A549 (cell line): ENCODE measurements around the gene TXNDC15. TPM values are rescaled to one million over a fixed set of nuclear protein-coding genes. Genes with fewer than 3 reads are reported as not detected.

Experiments
- ATAC-seq, 2 experiments: fragments of 200-7000 bp in 1 of 2; fragments of >200 bp in 1 of 2; cut with Nextera tagmentation in 1 of 2; cut with Tn5 transposase in 1 of 2; 3 replicates each; pipeline versions ENCODE4 v1.8.0 to v1.9.1; 2018 to 2020; ENCODE audit warnings: mild to moderate bottlenecking in 1 of 2, moderate library complexity in 1 of 2
- CTCF ChIA-PET: fragments of 300-600 bp; sonication (Branson Sonifier 250); formaldehyde crosslinking; extraction: SDS; loops from one replicate; lab custom pipeline; 2021; ENCODE audit warnings: antibody characterized with exemption, inconsistent platforms; lab: Yijun Ruan, JAX
- POLR2A ChIA-PET: fragments of 350-600 bp; formaldehyde crosslinking; extraction: SDS; loops from one replicate; lab custom pipeline; 2021; ENCODE audit warnings: antibody characterized with exemption, inconsistent platforms; lab: Yijun Ruan, JAX
- DNase-seq, 2 experiments: peaks; one replicate each; pipeline versions ENCODE4 v3.0.0 to v3.0.0-alpha.2; 2011 to 2016; ENCODE audit warnings: low read depth in 1 of 2, low spot score in 1 of 2
- FAIRE-seq: peaks from 2 replicates; lab custom pipeline; 2011; peaks lifted over from hg19 to GRCh38; lab: Jason Lieb, UNC
- H3K27ac ChIP-seq, 2 experiments: fragments of >200 bp; sonication (Bioruptor Twin); formaldehyde crosslinking; 3 replicates each; pipeline ENCODE4 v1.5.1; 2016 to 2017
- H3K4me1 ChIP-seq: fragments of >200 bp; sonication (Bioruptor Twin); formaldehyde crosslinking; 3 replicates; pipeline ENCODE4 v1.6.1; 2016
- H3K4me2 ChIP-seq: fragments of >200 bp; sonication (Bioruptor Twin); formaldehyde crosslinking; 3 replicates; pipeline ENCODE4 v1.6.1; 2016
- H3K4me3 ChIP-seq: fragments of >200 bp; sonication (Bioruptor Twin); formaldehyde crosslinking; 3 replicates; pipeline ENCODE4 v1.5.1; 2016
- H3K9me3 ChIP-seq: fragments of >200 bp; sonication (Bioruptor Twin); formaldehyde crosslinking; 3 replicates; pipeline ENCODE4 v1.6.1; 2016
- ATOH8 ChIP-seq: fragments of 250-450 bp; sonication (Bioruptor Pico); IDR thresholded peaks from 2 replicates; pipeline ENCODE4 v1.5.0; 2020; ENCODE audit warnings: low read depth, mild to moderate bottlenecking, moderate library complexity
- BCL3 ChIP-seq: fragments of >200 bp; sonication (Bioruptor Twin); formaldehyde crosslinking; IDR thresholded peaks from 3 replicates; pipeline ENCODE4 v1.6.1; 2016
- CBX2 ChIP-seq: fragments of 200-600 bp; sonication (generic); IDR thresholded peaks from 2 replicates; pipeline ENCODE4 v1.6.1; 2016; ENCODE audit warnings: low read depth, mild to moderate bottlenecking, borderline replicate concordance
- CHD4 ChIP-seq: fragments of 200-600 bp; sonication (generic); IDR thresholded peaks from 2 replicates; pipeline ENCODE4 v1.6.1; 2016; ENCODE audit warnings: antibody characterized with exemption, mild to moderate bottlenecking, borderline replicate concordance
- E2F6 ChIP-seq: IDR thresholded peaks from 2 replicates; pipeline ENCODE4 v1.6.1; 2012; ENCODE audit warnings: low read depth, borderline replicate concordance
- EHF ChIP-seq: fragments of 250-450 bp; sonication (Bioruptor Pico); IDR thresholded peaks from 2 replicates; pipeline ENCODE4 v1.5.0; 2020; ENCODE audit warnings: mild to moderate bottlenecking
- EP300 ChIP-seq, 2 experiments: fragments of >200 bp; sonication (Bioruptor Twin); formaldehyde crosslinking; IDR thresholded peaks; 2 replicates in 1 of 2; 3 replicates in 1 of 2; pipeline ENCODE4 v1.6.1; 2016 to 2017
- FOSB ChIP-seq: fragments of 250-450 bp; sonication (Bioruptor Pico); IDR thresholded peaks from 2 replicates; pipeline ENCODE4 v1.5.0; 2020; ENCODE audit warnings: mild to moderate bottlenecking, moderate library complexity
- HES2 ChIP-seq: fragments of >200 bp; sonication (Bioruptor Twin); formaldehyde crosslinking; IDR thresholded peaks from 2 replicates; pipeline ENCODE4 v1.6.1; 2016
- HEYL ChIP-seq: fragments of 250-450 bp; sonication (Bioruptor Pico); IDR thresholded peaks from 2 replicates; pipeline ENCODE4 v1.8.0; 2021; ENCODE audit warnings: mild to moderate bottlenecking, moderate library complexity
- HOXA7 ChIP-seq: fragments of 250-450 bp; sonication (Bioruptor Pico); IDR thresholded peaks from 2 replicates; pipeline ENCODE4 v1.5.0; 2020; ENCODE audit warnings: mild to moderate bottlenecking, moderate library complexity
- HOXB13 ChIP-seq: fragments of 250-450 bp; sonication (Bioruptor Pico); IDR thresholded peaks from 2 replicates; pipeline ENCODE4 v1.5.0; 2020; ENCODE audit warnings: low read depth, mild to moderate bottlenecking, moderate library complexity
- JUNB ChIP-seq: fragments of >200 bp; sonication (Bioruptor Twin); formaldehyde crosslinking; IDR thresholded peaks from 2 replicates; pipeline ENCODE4 v1.6.1; 2016
- MAX ChIP-seq: IDR thresholded peaks from 2 replicates; pipeline ENCODE4 v1.6.1; 2012
- NPAS2 ChIP-seq: fragments of 250-450 bp; sonication (Bioruptor Pico); IDR thresholded peaks from 2 replicates; pipeline ENCODE4 v1.8.0; 2022; ENCODE audit warnings: mild to moderate bottlenecking, moderate library complexity, borderline replicate concordance
- NR3C1 ChIP-seq: fragments of >200 bp; sonication (Bioruptor Twin); formaldehyde crosslinking; IDR thresholded peaks from 3 replicates; pipeline ENCODE4 v1.6.1; 2017
- POLR2AphosphoS2 ChIP-seq: conservative IDR thresholded peaks from 2 replicates; pipeline ENCODE4 v1.6.1; 2012; ENCODE audit warnings: low read length, improper control_type of control experiment, inconsistent platforms
- RAD21 ChIP-seq, 2 experiments: fragments of >200 bp in 1 of 2; sonication (Bioruptor Twin) in 1 of 2; formaldehyde crosslinking in 1 of 2; IDR thresholded peaks in 1 of 2; conservative IDR thresholded peaks in 1 of 2; 2 replicates in 1 of 2; 3 replicates in 1 of 2; pipeline ENCODE4 v1.6.1; 2012 to 2018; ENCODE audit warnings: inconsistent platforms in 1 of 2
- RFX5 ChIP-seq: fragments of 450-650 bp; IDR thresholded peaks from 2 replicates; pipeline ENCODE4 v1.7.1; 2014; ENCODE audit warnings: antibody characterized with exemption, mild to moderate bottlenecking, moderate library complexity
- RNF2 ChIP-seq: fragments of 200-600 bp; sonication (generic); IDR thresholded peaks from 2 replicates; pipeline ENCODE4 v1.6.1; 2016; ENCODE audit warnings: low read depth, mild to moderate bottlenecking, antibody characterized with exemption, moderate library complexity, borderline replicate concordance
- SMC3 ChIP-seq: fragments of >200 bp; sonication (Bioruptor Twin); formaldehyde crosslinking; IDR thresholded peaks from 3 replicates; pipeline ENCODE4 v1.6.1; 2018; ENCODE audit warnings: inconsistent platforms
- TFCP2L1 ChIP-seq: fragments of 250-450 bp; sonication (Bioruptor Pico); IDR thresholded peaks from 2 replicates; pipeline ENCODE4 v1.5.0; 2021; ENCODE audit warnings: mild to moderate bottlenecking
- TP53 ChIP-seq: fragments of 250-450 bp; sonication (Bioruptor Pico); IDR thresholded peaks from 2 replicates; pipeline ENCODE4 v1.5.0; 2021; ENCODE audit warnings: mild to moderate bottlenecking, moderate library complexity
- USF2 ChIP-seq: fragments of 450-650 bp; IDR thresholded peaks from 2 replicates; pipeline ENCODE4 v1.6.1; 2014; ENCODE audit warnings: antibody characterized with exemption
- ZC3H11A ChIP-seq: fragments of 450-650 bp; IDR thresholded peaks from 2 replicates; pipeline ENCODE4 v1.6.1; 2014; ENCODE audit warnings: antibody characterized with exemption, mild to moderate bottlenecking
- ZFP36 ChIP-seq: fragments of 450-650 bp; IDR thresholded peaks from 2 replicates; pipeline ENCODE4 v1.6.1; 2014; ENCODE audit warnings: borderline replicate concordance; ENCODE audit not compliant: partially characterized antibody
- WGBS: methylation state at CpG from one replicate; pipeline ENCODE4 v1.1.6; 2017; ENCODE audit errors: missing lambda C conversion rate; 5-methylcytosine and 5-hydroxymethylcytosine counted together
- polyA plus RNA-seq, 4 experiments: library from polyadenylated mRNA; depleted of rRNA in 3 of 4; stranded (reverse); fragments of >200 nt; fragmentation: RNase III in 1 of 4; extraction: RNeasy Plus Mini Kit Qiagen cat#74134 plus additional on column Dnase treatment in 1 of 4; gene quantifications; 2 replicates in 3 of 4; 3 replicates in 1 of 4; pipeline ENCODE4 v1.2.3, GENCODE V29; 2011 to 2017

TXNDC15 gene
- polyA plus RNA-seq, 2 of the 4 experiments (the other 2 are of a cell fraction): 71.1 to 85.2 TPM

- no peaks in the 10 kb centered on the region for H3K4me1 ChIP-seq
- H3K4me2 ChIP-seq: no peak overlapping the region
- no peak for TF ChIP-seq BCL3
- TF ChIP-seq ZC3H11A: no peak
- no peak for TF ChIP-seq SMC3
- TF ChIP-seq RFX5: no peak
- TF ChIP-seq ZFP36: no peak
- no peak for TF ChIP-seq EHF (CRISPR knock-in tag)
- no peak for TF ChIP-seq POLR2AphosphoS2
- no peak for TF ChIP-seq HEYL (CRISPR knock-in tag)
- TF ChIP-seq RNF2: no peak
- TF ChIP-seq ATOH8 (CRISPR knock-in tag): no peak
- no peak for TF ChIP-seq HOXA7 (CRISPR knock-in tag)
- no peak for TF ChIP-seq NPAS2 (CRISPR knock-in tag)
- no peak for TF ChIP-seq TP53 (CRISPR knock-in tag)
- no peak for TF ChIP-seq E2F6
- TF ChIP-seq JUNB: no peak
- TF ChIP-seq RAD21 (conservative IDR thresholded peaks at IDR 0.05 in 1 of 2, IDR thresholded peaks at IDR 0.05 in 1 of 2): no peak
- FAIRE-seq (no peak), ATAC-seq (no peak), DNase-seq (no peak)
- H3K9me3 ChIP-seq: no peaks in the 10 kb centered on the region
- CTCF ChIA-PET: no interaction called here
- POLR2A ChIA-PET: no interaction called here
- H3K4me3 ChIP-seq: no peak overlapping the region
- 82% methylated on average over 5 of the region's 5 CpGs for WGBS
- H3K27ac ChIP-seq: no peak overlapping the region
Measured at GRCh38 chr5:134934202-134934601, 60.0 kb downstream of the TXNDC15 start.

GRCh38 chr5:134935711-134936602, 61.8 kb downstream of the TXNDC15 start:
- POLR2A ChIA-PET: no interaction called here
- no peak overlapping the region for H3K27ac ChIP-seq
- no peak for DNase-seq
- no peak for TF ChIP-seq RFX5
- no peak for TF ChIP-seq ZC3H11A
- no peak for TF ChIP-seq USF2
- TF ChIP-seq NR3C1: no peak
- TF ChIP-seq, all 56 proteins: peak for 0
- ATAC-seq (peak in 1 of 2 experiments; percentile 30; a peak in 1 of 6 replicates), FAIRE-seq (no peak)
- 88% methylated on average over 12 of the region's 12 CpGs for WGBS
- no peak overlapping the region for H3K4me3 ChIP-seq
- H3K9me3 ChIP-seq: no peaks in the 10 kb centered on the region
- H3K4me1 ChIP-seq: no peaks in the 10 kb centered on the region
- CTCF ChIA-PET: interaction anchor here (0.8 to 2.3 kb wide), 4 partner anchors 10 to 31 kb away, joined by 3 to 7 read pairs (median 4); partner anchors contain the start of gene PCBD2
- H3K4me2 ChIP-seq: no peak overlapping the region

GRCh38 chr5:134937526-134937925, 63.4 kb downstream of the TXNDC15 start:
- CTCF ChIA-PET: interaction anchor here (0.9 to 2.3 kb wide), 2 partner anchors 8 to 11 kb away, joined by 3 to 7 read pairs; no protein-coding TSS in a partner anchor
- ATAC-seq: no peak
- no peak overlapping the region for H3K4me3 ChIP-seq
- TF ChIP-seq BCL3: no peak
- no peak for TF ChIP-seq TFCP2L1 (CRISPR knock-in tag)
- TF ChIP-seq FOSB (CRISPR knock-in tag): no peak
- no peak for TF ChIP-seq HES2
- no peak for TF ChIP-seq EP300 (IDR thresholded peaks at IDR 0.05)
- no peak for TF ChIP-seq CBX2
- no peak for TF ChIP-seq HOXB13 (CRISPR knock-in tag)
- no peak for TF ChIP-seq CHD4
- no peak for TF ChIP-seq MAX
- no peak for TF ChIP-seq ZC3H11A

More at GRCh38 chr5:134937526-134937925, 63.4 kb downstream of the TXNDC15 start:
- Histone ChIP-seq H3K4me1 (no peaks in the 10 kb centered on the region), H3K27ac (no peak overlapping the region), H3K4me2 (no peak overlapping the region), H3K9me3 (no peaks in the 10 kb centered on the region)
- 95% methylated on average over 8 of the region's 8 CpGs for WGBS
- no peak for DNase-seq
- peak; percentile 23 for FAIRE-seq
- POLR2A ChIA-PET: no interaction called here
